ENCODE results near the gene GPAT3. TPM values are rescaled to one million over a fixed set of nuclear protein-coding genes. Genes with fewer than 3 reads are reported as not detected.

The GPAT3 gene
- total RNA-seq, 3 donors from 2014 or later: 16.7 to 43.3 (median 26.4) TPM

Other genes with a start within 250 kb of the GPAT3 start
- 10 to 100 TPM in 2 of 3 donors, 1 to 10 TPM in 1; 6.9 to 17.2 (median 14.0) TPM for gene HPSE, start 201.3 kb upstream of the GPAT3 start, total RNA-seq
- 10 to 100 TPM; 10.8 to 17.2 (median 12.2) TPM for gene HELQ, start 80.3 kb upstream of the GPAT3 start, total RNA-seq
- gene MRPS18C, start 80.0 kb upstream of the GPAT3 start, total RNA-seq: 10 to 100 TPM; 28.9 to 47.8 (median 36.2) TPM
- gene ABRAXAS1, start 51.0 kb upstream of the GPAT3 start, total RNA-seq: 10 to 100 TPM in 2 of 3 donors, 1 to 10 TPM in 1; 7.7 to 14.8 (median 10.0) TPM